ENCODE data around the gene SLC20A1.

Gene SLC20A1

GRCh38 chr2:112679484-112679883 lies 33.7 kb downstream of the SLC20A1 start:
- no peak overlapping the region for H3K27ac ChIP-seq
- TF ChIP-seq, protein P1, sequence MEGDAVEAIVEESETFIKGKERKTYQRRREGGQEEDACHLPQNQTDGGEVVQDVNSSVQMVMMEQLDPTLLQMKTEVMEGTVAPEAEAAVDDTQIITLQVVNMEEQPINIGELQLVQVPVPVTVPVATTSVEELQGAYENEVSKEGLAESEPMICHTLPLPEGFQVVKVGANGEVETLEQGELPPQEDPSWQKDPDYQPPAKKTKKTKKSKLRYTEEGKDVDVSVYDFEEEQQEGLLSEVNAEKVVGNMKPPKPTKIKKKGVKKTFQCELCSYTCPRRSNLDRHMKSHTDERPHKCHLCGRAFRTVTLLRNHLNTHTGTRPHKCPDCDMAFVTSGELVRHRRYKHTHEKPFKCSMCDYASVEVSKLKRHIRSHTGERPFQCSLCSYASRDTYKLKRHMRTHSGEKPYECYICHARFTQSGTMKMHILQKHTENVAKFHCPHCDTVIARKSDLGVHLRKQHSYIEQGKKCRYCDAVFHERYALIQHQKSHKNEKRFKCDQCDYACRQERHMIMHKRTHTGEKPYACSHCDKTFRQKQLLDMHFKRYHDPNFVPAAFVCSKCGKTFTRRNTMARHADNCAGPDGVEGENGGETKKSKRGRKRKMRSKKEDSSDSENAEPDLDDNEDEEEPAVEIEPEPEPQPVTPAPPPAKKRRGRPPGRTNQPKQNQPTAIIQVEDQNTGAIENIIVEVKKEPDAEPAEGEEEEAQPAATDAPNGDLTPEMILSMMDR (conservative IDR thresholded peaks at IDR 0.05) = no peak

DNA sequence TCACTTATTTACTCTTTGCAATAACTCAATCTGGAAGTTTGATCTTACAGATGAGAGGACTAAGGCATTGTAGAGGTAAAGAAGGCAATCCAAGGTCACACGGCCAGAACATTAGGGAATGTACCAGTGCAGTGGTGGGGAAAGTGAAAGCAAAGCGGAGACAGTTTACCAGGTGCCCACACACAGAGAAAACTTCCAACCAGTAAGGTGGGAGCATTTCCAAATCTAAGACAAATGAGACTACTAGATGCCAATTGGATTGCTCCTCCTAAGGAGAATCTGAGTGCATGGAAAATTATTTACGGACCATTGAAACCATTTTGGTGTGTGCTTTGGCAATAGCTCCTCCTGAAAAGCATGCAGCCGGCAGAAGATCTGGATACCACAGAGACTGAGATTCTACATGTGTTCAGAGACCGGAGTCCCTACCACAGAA lies 34.9 kb downstream of the SLC20A1 start:
- H3K27ac ChIP-seq = no peak overlapping the region
- TF ChIP-seq, protein P1 (conservative IDR thresholded peaks at IDR 0.05) = no peak

DNA sequence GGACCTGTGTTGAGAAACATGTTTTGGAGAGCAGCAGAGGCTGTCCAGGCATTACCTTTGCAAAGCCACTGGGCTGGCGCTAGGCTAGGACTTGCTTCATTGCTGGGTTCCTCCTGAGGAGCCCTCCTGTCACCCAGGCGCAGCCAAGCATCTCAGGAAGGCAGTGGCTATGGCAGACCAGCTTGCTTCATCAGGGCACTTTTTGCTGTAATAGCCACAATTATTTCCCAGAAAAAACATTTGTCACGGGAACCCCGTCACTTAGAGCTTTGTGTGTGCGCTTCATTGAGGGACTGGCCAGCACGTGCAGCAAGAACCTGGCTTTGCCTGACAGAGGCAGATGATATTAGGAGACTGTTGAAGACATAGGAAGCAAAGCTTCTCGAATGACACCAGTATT lies 36.4 kb downstream of the SLC20A1 start:
- H3K27ac ChIP-seq = no peak overlapping the region

DNA sequence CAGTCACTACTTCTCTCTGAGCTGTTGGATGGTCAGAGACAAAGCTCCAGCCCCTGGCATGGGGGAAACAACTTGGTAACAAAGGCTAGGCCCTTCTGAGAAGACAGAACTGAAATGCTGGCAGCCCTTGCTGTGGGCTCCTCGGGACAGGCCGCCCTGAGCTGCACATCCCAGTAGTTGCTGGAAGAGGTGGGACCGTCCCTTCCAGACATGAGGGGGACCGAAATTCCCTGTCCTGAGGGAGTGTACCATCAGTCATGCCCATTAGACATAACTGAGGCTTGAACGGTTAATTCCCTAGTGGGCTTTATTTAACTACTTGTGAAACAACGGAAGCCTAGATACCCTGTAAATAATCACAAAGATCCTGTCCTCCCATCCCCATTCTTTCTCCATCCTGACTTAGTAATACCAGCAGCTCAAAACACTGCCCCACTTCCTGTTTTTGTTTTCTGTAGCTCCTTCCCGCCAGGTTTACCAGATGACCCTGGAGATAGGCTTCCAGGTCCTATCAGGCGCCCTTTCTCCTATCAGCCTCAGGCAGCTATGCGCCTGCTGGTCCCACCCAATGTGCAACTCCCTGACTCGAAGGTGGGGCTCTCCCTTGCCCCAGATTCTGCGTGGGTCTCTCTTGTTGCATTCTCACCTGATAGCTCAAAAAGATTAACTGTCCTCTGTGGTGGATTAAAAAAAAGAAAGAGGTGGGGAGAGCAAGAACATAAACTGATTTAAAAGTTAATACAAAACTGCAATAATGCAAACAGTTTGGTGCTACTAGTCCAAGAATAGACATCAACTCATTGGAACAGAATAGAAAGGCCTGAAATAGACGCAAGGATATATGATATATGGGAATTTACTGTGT lies 38.0 kb downstream of the SLC20A1 start:
- H3K27ac ChIP-seq = no peak overlapping the region
- TF ChIP-seq, protein P1 (conservative IDR thresholded peaks at IDR 0.05) = no peak

More for the DNA sequence above, 36.4 kb downstream of the SLC20A1 start:
- TF ChIP-seq, protein P1 (conservative IDR thresholded peaks at IDR 0.05) = no peak

DNA sequence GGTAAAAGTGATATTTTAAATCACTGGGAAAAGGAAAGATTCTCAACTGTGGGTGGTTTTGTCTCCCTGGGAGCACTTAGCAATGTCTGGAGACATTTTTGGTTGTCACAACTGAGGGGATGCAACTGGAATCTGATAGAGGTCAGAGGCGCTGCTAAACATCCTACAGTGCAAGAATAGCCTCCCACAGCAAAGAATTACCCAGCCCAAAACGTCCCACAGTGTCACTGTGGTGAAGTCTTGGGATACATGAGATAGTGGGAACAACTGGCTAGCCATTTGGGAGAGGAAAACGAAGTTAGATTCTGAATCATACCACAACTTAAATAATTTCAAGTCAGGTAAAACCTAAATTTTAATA lies 38.7 kb downstream of the SLC20A1 start:
- TF ChIP-seq, protein P1 (conservative IDR thresholded peaks at IDR 0.05) = no peak
- H3K27ac ChIP-seq = no peak overlapping the region

DNA sequence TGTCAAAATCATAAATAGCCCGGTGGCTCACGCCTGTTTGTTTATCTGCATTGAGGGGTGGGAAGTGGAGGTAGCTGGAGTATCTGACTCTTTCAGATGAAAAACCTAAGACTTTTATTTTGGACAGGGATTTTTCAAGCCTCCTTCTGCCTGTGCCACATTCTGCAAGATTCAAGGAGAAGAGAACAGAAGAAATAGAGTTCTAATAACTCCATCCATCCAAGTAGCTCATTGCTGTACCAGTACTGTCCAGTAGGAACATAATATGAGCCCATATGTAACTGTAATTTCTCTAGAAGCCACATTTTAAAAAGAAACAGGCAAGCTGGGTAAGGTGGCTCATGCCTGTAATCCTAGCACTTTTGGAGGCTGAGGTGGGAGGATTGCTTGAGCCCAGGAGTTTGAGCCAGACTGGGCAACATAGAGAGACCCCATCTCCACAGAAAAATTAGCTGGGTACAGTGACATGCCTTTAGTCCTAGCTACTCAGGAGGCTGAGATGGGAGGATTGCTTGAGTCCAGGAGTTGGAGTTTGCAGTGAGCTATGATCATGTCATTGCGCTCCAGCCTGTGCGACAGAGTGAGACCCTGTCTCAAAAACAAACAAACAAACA lies 39.6 kb downstream of the SLC20A1 start:
- TF ChIP-seq, protein P1 (conservative IDR thresholded peaks at IDR 0.05) = peak; percentile 26

DNA sequence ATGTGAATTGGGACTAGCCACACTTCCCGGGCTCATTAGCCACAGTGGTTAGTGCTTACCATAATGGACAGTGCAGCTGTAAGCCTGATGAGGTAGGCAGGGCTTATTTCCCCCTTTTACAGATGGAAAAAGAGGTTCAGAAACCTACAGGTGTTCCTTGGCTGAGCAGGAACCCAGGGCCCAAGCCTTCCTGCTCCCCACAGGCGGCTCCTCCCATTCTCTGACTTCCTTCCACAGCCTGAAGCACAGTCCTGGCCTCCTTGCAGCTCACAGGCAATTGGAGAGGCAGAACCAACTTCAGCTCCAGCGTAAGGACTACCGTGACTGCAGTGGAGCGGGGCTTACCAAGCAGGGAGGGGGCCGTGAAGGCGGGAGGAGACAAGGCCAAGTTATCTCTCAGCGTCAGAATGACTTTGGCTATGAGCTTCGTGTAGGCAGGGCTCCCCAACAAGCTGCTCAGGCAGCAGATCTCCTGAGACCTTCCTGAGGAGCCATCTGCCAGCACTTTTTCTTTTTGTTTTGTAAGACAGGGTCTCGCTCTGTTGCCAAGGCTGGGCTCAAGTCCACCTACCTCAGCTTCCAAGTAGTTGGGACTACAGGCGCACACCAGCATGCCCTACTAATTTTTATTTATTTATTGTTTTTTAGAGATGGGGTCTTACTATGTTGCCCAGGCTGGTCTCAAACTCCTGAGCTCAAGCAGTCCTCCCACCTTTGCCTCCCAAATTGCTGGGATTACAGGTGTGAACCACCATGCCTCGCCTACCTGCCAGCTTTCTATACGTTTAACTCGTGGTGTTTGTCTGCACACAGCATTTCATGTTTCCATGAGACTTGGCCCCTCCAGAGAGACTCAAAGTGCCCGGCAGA lies 40.8 kb downstream of the SLC20A1 start:
- TF ChIP-seq, protein P1 (conservative IDR thresholded peaks at IDR 0.05) = no peak
- H3K27ac ChIP-seq = no peak overlapping the region

More for the DNA sequence above, 39.6 kb downstream of the SLC20A1 start:
- H3K27ac ChIP-seq = no peak overlapping the region

All from VCaP (cell line).